ENCODE results near the gene RPS6KA1. TPM values are rescaled to one million over a fixed set of nuclear protein-coding genes. Genes with fewer than 3 reads are reported as not detected.
A peak's percentile ranks its signal among the peaks of the same experiment; 100 is the strongest.

RPS6KA1 gene
- total and polyA plus RNA-seq, 9 of the 15 experiments (the other 6 are each of a cell fraction or from before 2014, with no cell fraction given), result 2.4 to 61.0 (median 35.5) TPM

DNA sequence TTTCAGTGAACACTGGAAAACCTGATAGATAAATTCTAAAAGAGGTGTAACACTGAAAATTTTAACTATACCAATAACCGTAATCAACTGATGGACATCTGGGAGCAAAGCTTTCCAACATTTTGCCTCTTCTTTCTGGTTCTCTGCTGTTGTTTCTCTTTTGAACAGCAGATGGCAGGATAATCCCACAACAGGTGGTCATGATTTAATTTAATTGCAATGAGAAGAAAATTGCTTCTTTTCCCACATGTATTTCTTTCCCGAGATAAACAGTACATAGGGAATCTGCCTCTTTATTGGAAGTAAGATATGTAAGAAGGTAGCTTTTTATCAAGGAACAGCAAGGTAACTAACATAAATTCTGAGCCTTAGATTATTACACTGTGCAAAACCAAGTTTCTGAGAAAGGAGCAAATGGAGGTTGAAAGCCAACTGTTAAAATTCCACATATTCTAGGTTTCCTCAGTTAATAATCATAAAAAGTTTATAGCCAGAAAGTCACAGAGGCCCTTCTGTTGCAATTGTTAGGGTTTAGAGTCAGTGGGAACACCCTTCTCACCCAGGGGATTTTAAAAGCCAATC is 72.9 kb downstream of the RPS6KA1 start:
- WGBS (ENCODE audit: insufficient coverage, low coverage, missing lambda C conversion rate), result 4% methylated on average over 2 of the region's 2 CpGs
- TF ChIP-seq EZH2 (IDR thresholded peaks at IDR 0.05; ENCODE audit: borderline replicate concordance, low read depth, low read length), result no peak
- TF ChIP-seq, protein P1, sequence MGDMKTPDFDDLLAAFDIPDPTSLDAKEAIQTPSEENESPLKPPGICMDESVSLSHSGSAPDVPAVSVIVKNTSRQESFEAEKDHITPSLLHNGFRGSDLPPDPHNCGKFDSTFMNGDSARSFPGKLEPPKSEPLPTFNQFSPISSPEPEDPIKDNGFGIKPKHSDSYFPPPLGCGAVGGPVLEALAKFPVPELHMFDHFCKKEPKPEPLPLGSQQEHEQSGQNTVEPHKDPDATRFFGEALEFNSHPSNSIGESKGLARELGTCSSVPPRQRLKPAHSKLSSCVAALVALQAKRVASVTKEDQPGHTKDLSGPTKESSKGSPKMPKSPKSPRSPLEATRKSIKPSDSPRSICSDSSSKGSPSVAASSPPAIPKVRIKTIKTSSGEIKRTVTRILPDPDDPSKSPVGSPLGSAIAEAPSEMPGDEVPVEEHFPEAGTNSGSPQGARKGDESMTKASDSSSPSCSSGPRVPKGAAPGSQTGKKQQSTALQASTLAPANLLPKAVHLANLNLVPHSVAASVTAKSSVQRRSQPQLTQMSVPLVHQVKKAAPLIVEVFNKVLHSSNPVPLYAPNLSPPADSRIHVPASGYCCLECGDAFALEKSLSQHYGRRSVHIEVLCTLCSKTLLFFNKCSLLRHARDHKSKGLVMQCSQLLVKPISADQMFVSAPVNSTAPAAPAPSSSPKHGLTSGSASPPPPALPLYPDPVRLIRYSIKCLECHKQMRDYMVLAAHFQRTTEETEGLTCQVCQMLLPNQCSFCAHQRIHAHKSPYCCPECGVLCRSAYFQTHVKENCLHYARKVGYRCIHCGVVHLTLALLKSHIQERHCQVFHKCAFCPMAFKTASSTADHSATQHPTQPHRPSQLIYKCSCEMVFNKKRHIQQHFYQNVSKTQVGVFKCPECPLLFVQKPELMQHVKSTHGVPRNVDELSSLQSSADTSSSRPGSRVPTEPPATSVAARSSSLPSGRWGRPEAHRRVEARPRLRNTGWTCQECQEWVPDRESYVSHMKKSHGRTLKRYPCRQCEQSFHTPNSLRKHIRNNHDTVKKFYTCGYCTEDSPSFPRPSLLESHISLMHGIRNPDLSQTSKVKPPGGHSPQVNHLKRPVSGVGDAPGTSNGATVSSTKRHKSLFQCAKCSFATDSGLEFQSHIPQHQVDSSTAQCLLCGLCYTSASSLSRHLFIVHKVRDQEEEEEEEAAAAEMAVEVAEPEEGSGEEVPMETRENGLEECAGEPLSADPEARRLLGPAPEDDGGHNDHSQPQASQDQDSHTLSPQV (IDR thresholded peaks at IDR 0.05), result peak; percentile 49; the same call in 1 of the 2 replicates
- no peak for TF ChIP-seq ZC3H11A (IDR thresholded peaks at IDR 0.05; ENCODE audit: low read depth, low read length)
- no peak for TF ChIP-seq TCFL5 (CRISPR knock-in tag; conservative IDR thresholded peaks at IDR 0.05)
- TF ChIP-seq, protein P2, sequence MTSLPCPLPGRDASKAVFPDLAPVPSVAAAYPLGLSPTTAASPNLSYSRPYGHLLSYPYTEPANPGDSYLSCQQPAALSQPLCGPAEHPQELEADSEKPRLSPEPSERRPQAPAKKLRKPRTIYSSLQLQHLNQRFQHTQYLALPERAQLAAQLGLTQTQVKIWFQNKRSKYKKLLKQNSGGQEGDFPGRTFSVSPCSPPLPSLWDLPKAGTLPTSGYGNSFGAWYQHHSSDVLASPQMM (CRISPR knock-in tag; IDR thresholded peaks at IDR 0.05), result no peak
- no peak for TF ChIP-seq SMARCA4 (IDR thresholded peaks at IDR 0.05)
- TF ChIP-seq, protein P3, sequence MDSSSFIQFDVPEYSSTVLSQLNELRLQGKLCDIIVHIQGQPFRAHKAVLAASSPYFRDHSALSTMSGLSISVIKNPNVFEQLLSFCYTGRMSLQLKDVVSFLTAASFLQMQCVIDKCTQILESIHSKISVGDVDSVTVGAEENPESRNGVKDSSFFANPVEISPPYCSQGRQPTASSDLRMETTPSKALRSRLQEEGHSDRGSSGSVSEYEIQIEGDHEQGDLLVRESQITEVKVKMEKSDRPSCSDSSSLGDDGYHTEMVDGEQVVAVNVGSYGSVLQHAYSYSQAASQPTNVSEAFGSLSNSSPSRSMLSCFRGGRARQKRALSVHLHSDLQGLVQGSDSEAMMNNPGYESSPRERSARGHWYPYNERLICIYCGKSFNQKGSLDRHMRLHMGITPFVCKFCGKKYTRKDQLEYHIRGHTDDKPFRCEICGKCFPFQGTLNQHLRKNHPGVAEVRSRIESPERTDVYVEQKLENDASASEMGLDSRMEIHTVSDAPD (CRISPR knock-in tag; IDR thresholded peaks at IDR 0.05), result no peak
- TF ChIP-seq ZNF584 (CRISPR knock-in tag; IDR thresholded peaks at IDR 0.05; ENCODE audit: low read depth), result no peak
- TF ChIP-seq HDGF (IDR thresholded peaks at IDR 0.05), result no peak
- no peak for TF ChIP-seq C11orf30 (IDR thresholded peaks at IDR 0.05; ENCODE audit: low read depth)
- peak; percentile 5; the same call in 1 of the 2 replicates for TF ChIP-seq GTF2E2 (tag; IDR thresholded peaks at IDR 0.05)
- no peak for TF ChIP-seq ATF3 (IDR thresholded peaks at IDR 0.05)
- 0 out of 2 replicates have a peak, but pooled peaks have one; percentile 45 for TF ChIP-seq ATF3 (CRISPR knock-in tag; conservative IDR thresholded peaks at IDR 0.05)
- TF ChIP-seq, protein P4, sequence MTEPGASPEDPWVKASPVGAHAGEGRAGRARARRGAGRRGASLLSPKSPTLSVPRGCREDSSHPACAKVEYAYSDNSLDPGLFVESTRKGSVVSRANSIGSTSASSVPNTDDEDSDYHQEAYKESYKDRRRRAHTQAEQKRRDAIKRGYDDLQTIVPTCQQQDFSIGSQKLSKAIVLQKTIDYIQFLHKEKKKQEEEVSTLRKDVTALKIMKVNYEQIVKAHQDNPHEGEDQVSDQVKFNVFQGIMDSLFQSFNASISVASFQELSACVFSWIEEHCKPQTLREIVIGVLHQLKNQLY (CRISPR knock-in tag; conservative IDR thresholded peaks at IDR 0.05), result 0 out of 4 replicates have a peak, but pooled peaks of 1 of the 2 experiments have one; percentile 9

More for the DNA sequence above, 72.9 kb downstream of the RPS6KA1 start:
- H3K9ac ChIP-seq (ENCODE audit: insufficient read depth in 1 of 2, low read depth in 2 of 2, low read length in 2 of 2), result no peak overlapping the region
- H3K36me3 ChIP-seq (ENCODE audit: control insufficient read depth, insufficient read depth, low read length), result no peaks in the 10 kb centered on the region
- no peaks in the 10 kb centered on the region for H4K20me1 ChIP-seq (replicated peaks; ENCODE audit: control insufficient read depth, insufficient read depth, low read length)
- in situ Hi-C loops (cut with MboI), result loop anchor here (5.0 kb wide), 1 partner anchor 195 kb away; no protein-coding TSS in a partner anchor
- H3K9me3 ChIP-seq (replicated peaks; ENCODE audit: control insufficient read depth, insufficient read depth, low read depth, low read length), result no peaks in the 10 kb centered on the region
- peak; percentile 70 for FAIRE-seq
- BruUV-seq (replicated peaks), result no TSS peak
- H3K4me3 ChIP-seq, result no peak overlapping the region
- no peak overlapping the region for H3K27ac ChIP-seq (ENCODE audit: extremely low read depth, low read depth, low read length)
- H2AFZ ChIP-seq (ENCODE audit: low read depth, low read length), result peak overlapping the region; percentile 71
- ChIA-PET POLR2A (interaction anchor here (0.7 to 7.0 kb wide), 10 partner anchors 8 to 260 kb away, joined by 3 to 102 read pairs (median 5); partner anchors contain the start of genes ARID1A and PIGV), CTCF (ENCODE audit: low intra/inter-chr PET ratio) (interaction anchor here (0.7 to 4.2 kb wide), 11 partner anchors 75 to 276 kb away, joined by 3 to 80 read pairs (median 4); partner anchors contain the start of gene PIGV)
- H3K4me1 ChIP-seq (replicated peaks in 1 of 2; ENCODE audit: control insufficient read depth in 2 of 2, insufficient read depth in 2 of 2, low read length in 2 of 2), result peaks cover 4 to 22% of the 10 kb centered on the region in 2 experiments; a peak in 4 of 5 replicates
- peak; percentile 61 for ATAC-seq
- intact Hi-C loops (cut with micrococcal nuclease), result loop anchor here (1.0 kb wide), 3 partner anchors 75 to 276 kb away; no protein-coding TSS in a partner anchor
- no peaks in the 10 kb centered on the region for H3K9me1 ChIP-seq (ENCODE audit: control insufficient read depth, insufficient read depth, low read length)
- H3K79me2 ChIP-seq (ENCODE audit: control insufficient read depth, insufficient read depth, low read length), result no peaks in the 10 kb centered on the region
- DNase-seq (ENCODE audit: extremely low read depth in 1 of 4, low spot score in 3 of 4), result peak; percentile 72 to 84 (median 76)
- no peak overlapping the region for H3K4me2 ChIP-seq (ENCODE audit: insufficient read depth, low read length)
- H3K27me3 ChIP-seq (ENCODE audit: control insufficient read depth in 2 of 2, insufficient read depth in 2 of 2, low read length in 2 of 2), result no peaks in the 10 kb centered on the region
